NCI-H524 (cell line): ENCODE data around the gene PDE11A.
"Not testable (repeated sequence)": the region's sequence is repeated elsewhere in the genome, so short reads cannot be mapped to it uniquely, and the experiment has no call there.

Experiments used
- DNase-seq, 2 experiments: peaks; one replicate each; lab custom pipeline; 2025; lab: John Stamatoyannopoulos, UW

Gene PDE11A

DNA sequence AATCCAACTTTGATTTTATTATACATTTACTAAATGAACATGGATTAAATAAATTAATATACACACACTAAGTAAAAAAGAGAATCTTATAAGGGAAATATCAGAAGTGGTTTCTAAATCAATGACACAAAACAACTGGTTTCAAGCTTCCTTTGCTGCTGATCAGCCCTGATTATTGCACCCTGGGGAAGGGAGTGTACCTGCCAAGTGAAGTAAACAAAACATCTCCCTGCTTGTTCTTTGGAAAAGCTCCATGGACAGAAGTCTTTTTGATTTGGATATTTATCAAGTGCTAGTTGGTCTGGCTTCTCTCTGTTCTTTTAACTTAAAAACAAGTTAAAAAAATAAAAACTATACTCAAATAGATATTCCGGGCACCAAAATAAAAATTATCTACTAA is 190.1 kb downstream of the PDE11A start:
- no peak for DNase-seq

DNA sequence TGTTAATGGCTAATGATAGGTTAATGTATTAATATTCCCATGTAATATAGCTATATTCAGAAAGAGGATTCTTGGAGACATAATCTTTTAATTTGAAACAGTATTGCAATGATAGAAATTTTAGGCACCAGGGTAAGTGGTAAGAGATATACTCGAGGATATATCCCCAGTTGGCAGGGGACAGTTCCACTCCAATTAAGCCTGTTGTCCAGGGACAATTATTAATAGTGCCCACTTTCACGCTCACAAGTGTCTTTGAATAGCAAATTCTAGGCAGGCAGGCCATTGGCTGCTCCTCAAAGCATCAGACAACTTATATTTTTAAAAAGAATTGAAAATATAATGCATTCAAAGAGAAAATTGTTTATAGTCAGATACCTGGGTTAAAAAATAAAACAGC is 190.7 kb downstream of the PDE11A start:
- DNase-seq = no peak

- DNase-seq = no peak
Observed at GRCh38 chr2:177881008-177881747, 191.4 kb downstream of the PDE11A start.

DNA sequence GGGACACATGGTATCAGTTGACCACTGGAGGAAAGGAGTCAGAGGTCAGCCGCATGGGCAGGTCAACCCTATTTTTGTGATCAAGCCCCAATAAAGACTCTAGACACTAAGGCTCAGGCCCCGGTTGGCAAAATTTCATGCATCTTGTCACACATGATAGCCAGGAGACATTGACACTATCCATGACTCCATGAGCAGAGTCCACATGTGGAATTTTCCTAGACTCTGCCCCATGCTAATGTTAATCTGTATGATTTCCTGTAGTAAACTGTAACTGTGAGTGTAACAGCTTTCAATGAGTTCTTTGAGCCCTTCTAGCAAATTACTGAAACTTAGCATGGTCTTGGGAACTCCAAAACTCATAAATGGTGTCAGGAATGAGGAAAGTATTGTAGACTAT is 192.3 kb downstream of the PDE11A start:
- no peak for DNase-seq

GRCh38 chr2:177876950-177877349 is 195.6 kb downstream of the PDE11A start:
- peak in 1 of 2 experiments; percentile 34 for DNase-seq

DNA sequence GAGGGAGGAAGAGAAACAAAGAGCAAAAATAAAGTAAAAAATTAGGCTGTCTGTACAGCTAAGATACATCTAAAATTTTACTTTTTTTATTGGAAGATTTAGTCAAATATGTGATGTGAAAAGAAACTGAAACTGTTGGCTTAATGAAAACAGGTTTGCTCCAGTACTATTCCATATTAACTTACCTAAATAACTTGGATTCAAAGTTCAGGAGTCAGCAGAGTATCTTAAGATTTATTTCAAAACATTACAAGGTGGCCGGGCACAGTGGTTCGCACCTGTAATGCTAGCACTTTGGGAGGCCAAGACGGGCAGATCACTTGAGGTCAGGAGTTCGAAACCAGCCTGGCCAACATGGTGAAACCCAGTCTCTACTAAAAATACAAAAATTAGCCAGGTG is 197.9 kb downstream of the PDE11A start:
- no peak for DNase-seq

DNA sequence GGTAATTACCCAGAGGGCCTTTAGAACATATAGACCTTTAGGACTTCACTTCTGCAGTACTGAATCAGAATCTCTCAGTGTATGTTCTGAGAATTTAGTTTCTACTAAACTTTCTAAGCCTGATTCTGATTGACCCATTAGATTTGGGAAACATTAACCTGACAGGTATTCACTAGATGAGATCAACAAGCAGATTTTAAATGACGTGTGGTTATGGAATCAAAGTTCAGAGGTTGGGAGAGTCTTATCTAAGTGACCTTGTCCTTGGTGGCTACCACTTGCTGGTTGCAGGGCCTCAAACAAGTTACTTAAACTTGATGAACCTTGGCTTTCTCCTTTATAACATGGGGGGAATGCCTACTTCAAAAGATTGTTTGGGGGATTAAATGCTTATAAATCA is 198.7 kb downstream of the PDE11A start:
- DNase-seq = no peak

GRCh38 chr2:177872286-177872685 is 200.3 kb downstream of the PDE11A start:
- DNase-seq = no peak

GRCh38 chr2:177869912-177870311 is 202.7 kb downstream of the PDE11A start:
- DNase-seq = no peak

DNA sequence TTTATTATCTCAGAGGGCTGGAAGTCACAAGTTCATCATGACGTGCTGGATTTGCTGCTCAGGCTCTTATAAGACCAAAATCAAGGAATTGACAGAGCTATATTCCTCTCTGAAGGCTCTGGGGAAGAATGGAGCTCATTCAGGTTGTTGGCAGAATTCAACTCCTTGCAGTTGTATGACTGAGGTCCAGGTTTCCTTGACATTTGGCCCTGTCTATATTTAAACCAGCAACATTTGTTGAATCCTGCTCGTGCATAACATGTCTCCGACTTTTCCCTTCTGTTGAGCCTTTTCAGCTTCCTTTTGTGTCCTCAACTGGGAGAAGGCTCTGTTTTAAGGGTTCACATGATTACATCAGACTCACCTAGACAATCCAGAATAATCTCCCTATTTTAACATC is 203.4 kb downstream of the PDE11A start:
- no peak for DNase-seq

DNA sequence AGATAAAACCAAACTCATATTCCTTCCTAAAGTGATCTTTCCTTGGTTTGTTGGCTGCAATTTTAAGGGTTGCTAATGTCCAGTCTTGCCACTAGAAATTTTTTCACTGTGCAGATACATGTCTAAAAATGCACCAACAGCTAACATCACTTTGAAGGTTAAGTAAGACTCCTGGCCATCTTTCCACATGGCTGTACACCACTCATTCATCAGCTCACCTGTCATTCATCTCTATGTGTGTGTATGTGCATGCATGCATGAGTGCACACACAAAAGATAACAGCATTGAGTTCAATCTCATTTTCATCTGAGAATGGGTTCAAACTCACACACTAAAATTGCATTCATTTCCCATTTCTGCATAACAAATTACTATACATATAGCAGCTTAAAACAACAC is 203.8 kb downstream of the PDE11A start:
- no peak for DNase-seq

DNA sequence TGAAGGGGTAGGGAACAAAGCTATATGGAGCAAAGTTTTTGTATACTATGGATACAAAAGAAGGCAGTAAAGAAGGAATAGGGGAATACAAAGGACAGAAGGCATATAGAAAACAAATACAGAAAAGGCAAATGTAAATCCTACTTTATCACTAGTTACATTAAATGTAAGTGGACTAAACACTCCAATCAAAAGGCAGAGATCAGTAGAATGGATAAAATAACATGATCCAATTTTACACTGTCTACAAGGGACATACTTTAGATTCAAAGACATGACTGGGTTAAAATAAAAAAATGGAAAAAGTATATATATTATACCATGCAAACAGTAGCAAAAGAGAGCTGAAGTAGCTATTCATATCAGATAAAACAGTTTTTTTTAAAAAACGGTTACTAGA is 215.0 kb downstream of the PDE11A start:
- no peak for DNase-seq

- peak; percentile 63 to 78 for DNase-seq
Observed at GRCh38 chr2:177852389-177852788, 220.2 kb downstream of the PDE11A start.

DNA sequence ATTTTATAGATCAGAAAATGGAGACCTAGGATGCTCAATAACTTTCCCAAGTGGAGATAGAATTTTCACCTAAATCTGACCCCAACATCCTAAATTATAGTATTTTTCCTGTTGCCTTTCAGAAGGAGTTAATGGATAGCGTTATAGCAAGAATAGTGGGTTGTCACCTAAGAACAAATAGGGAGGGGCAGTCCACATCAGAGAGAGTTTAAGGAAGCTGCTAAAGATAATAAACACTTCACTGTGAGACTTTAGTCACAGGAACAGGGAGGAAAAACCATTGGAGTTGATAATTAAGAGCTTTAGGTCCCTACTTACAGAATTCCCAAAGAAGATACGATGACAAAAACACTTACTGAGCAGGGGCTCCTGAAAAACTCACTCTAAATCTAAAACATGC is 229.4 kb downstream of the PDE11A start:
- no peak for DNase-seq

- DNase-seq = no peak
Observed at GRCh38 chr2:177842243-177842642, 230.3 kb downstream of the PDE11A start.

- not testable (repeated sequence) for DNase-seq
Observed at GRCh38 chr2:177835418-177836204, 237.0 kb downstream of the PDE11A start.

- DNase-seq = no peak
Observed at GRCh38 chr2:177832611-177833433, 239.8 kb downstream of the PDE11A start.

DNA sequence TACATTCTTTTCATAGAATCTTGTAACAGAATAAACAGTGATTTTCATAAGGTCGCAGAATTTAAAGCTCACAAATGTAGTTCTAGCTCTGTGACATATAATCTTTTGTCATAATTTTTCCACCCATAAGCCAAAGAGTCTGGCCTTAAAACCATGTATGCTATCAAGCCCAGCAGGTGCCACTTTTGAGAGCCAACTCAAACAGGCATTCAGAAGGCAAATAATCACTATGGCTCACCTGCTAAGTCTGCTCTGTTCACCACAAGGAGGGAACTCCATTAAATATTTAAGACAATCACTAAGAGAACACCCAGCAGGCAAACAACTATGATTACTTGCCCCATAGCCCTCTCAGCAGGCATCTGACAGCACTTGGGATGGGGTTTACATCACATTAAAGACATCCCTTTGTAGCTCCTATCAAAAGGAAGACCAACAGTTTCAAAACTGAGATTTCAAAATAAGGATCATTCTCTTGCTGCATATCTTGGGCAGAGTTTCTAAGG is 241.6 kb downstream of the PDE11A start:
- no peak for DNase-seq

GRCh38 chr2:177828557-177828956 is 244.0 kb downstream of the PDE11A start:
- DNase-seq = peak in 1 of 2 experiments; percentile 7

DNA sequence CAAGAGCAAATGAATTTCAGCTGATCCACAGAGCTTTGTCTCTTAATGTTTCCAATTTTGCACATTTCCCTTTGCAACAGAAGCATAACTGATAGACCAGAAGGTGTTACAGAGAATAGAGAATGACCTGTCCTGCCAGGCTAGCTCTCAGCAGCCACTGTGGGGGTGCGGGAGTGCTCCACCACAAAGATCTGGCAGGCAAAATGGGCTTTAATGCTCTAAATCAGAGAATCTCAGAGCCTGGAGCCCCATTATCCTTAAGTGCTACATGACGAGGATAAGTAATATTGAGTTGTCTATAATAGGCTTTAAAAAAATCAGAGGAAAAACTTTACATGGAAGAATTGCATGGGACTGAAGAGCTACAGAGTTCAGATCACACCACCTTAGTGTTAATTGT is 245.7 kb downstream of the PDE11A start:
- no peak for DNase-seq

DNA sequence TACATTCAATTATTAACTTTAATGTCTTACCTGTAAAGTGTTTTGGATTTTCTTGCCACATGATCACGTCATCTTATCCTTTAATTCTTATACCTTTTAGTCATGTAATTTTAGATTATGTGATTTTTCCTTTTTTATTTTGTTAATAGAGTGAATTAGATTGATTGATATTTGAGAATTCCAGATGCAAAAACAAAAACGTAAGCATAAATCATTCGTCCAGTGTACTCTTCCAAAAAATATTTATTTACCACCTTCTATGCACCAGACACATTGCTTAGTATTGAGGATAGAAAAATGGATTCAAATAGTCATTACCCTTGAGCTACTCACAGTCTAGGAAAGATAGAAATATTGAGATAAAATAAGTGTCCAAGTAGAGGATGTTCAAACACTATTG is 249.6 kb downstream of the PDE11A start:
- DNase-seq = no peak

DNA sequence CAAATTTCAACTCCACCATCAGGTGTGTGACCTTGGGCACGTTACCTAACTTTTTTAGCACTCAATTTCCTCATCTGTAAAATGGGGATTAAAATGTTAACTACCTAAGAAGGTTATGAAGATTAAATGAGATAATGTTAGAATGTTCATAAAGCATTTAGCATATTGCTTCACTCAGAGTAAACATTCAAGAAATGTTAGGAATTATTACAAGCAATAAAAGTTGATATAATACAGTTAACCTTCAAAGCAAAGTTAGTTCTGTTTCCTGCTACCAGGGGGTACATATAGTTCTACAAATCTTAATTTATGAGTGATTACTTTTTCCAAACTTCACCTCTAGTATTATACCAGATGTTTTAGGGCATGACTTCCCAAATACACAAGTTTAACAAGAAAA is 254.2 kb downstream of the PDE11A start:
- DNase-seq = no peak
